ENCODE data around the gene EXOC3L4.

The EXOC3L4 gene

DNA sequence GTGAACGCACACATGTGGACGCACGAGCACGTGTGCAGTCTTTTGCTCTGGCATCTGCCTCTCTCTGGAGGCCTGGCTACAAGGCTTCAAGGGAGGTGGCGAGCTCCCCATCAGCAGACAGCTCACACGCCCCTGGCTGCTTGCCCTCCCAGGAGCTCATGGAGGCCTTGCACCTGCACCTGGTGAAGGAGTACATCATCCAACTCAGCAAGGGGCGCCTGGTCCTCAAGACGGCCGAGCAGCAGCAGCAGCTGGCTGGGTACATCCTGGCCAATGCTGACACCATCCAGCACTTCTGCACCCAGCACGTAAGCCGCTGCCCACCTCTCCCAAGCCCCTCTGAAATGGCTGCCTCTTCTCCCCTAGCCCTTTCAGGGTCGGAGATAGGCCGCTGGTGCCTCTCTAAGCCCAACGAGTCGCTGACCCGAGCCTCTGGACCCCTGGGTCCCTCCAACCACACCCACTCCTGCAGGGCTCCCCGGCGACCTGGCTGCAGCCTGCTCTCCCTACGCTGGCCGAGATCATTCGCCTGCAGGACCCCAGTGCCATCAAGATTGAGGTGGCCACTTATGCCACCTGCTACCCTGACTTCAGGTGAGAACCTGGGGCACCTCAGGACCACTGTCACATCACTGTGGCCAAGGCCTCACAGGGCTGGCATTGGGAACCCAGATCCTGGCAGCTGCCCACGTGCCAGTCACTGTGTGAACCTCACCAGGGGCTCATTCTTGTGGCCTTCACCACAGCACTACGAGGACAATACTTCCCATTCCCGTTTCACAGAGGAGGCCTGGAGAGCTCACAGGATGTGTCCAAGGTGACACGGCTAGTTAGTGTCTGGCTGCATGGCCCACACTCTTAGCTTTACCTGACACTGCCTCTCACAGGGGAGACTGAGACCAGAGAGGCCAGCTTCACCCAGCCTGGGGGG lies 39.0 kb downstream of the EXOC3L4 start:
- TF ChIP-seq, protein P1, sequence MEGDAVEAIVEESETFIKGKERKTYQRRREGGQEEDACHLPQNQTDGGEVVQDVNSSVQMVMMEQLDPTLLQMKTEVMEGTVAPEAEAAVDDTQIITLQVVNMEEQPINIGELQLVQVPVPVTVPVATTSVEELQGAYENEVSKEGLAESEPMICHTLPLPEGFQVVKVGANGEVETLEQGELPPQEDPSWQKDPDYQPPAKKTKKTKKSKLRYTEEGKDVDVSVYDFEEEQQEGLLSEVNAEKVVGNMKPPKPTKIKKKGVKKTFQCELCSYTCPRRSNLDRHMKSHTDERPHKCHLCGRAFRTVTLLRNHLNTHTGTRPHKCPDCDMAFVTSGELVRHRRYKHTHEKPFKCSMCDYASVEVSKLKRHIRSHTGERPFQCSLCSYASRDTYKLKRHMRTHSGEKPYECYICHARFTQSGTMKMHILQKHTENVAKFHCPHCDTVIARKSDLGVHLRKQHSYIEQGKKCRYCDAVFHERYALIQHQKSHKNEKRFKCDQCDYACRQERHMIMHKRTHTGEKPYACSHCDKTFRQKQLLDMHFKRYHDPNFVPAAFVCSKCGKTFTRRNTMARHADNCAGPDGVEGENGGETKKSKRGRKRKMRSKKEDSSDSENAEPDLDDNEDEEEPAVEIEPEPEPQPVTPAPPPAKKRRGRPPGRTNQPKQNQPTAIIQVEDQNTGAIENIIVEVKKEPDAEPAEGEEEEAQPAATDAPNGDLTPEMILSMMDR (IDR thresholded peaks at IDR 0.05; ENCODE audit: low read depth, low read length) = no peak
- in situ Hi-C loops (cut with HindIII; ENCODE audit: low sequenced_read_pairs) = no loop called here
- DNase-seq (ENCODE audit: low read depth, low spot score) = no peak
- H3K4me3 ChIP-seq (ENCODE audit: low read depth, low read length) = no peak overlapping the region

DNA sequence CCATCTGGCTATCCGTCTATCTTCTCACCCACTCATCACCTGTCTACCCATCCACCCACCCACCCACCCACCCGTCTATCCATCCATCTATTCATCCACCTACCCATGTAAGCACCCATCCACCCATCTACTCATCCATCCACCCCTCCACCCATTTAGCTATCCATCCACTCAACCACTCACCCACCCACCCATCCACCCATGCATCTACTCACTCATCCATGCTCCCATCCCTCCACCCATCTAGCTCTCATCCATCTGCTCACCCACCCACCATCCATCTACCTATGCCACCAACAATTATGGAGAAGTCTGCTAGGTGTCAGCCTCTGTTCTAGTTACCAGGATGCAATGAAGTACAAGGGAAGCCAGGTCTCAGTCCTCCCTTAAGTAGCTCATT lies 39.9 kb downstream of the EXOC3L4 start:
- no peak for DNase-seq (ENCODE audit: low read depth, low spot score)
- TF ChIP-seq, protein P1 (IDR thresholded peaks at IDR 0.05; ENCODE audit: low read depth, low read length) = no peak
- no peak overlapping the region for H3K4me3 ChIP-seq (ENCODE audit: low read depth, low read length)
- in situ Hi-C loops (cut with HindIII; ENCODE audit: low sequenced_read_pairs) = no loop called here

DNA sequence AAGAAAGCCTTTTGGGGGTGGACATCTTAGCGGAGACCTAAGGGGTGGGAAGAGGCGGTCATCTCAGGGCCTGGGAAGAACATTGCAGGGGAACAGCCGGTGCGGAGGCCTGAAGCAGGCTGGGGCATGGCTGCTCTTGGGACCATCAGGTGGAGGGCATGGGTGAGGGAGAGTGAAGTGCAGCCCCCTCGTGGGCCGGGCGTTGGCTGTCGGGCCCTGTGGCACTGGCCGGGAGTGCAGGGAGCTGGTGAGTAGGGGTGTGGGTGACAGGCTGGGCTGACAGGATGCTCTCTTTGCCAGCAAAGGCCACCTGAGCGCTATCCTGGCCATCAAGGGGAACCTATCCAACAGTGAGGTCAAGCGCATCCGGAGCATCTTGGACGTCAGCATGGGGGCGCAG lies 40.4 kb downstream of the EXOC3L4 start:
- TF ChIP-seq, protein P1 (IDR thresholded peaks at IDR 0.05; ENCODE audit: low read depth, low read length) = no peak
- no peak overlapping the region for H3K4me3 ChIP-seq (ENCODE audit: low read depth, low read length)
- in situ Hi-C loops (cut with HindIII; ENCODE audit: low sequenced_read_pairs) = no loop called here
- no peak for DNase-seq (ENCODE audit: low read depth, low spot score)

DNA sequence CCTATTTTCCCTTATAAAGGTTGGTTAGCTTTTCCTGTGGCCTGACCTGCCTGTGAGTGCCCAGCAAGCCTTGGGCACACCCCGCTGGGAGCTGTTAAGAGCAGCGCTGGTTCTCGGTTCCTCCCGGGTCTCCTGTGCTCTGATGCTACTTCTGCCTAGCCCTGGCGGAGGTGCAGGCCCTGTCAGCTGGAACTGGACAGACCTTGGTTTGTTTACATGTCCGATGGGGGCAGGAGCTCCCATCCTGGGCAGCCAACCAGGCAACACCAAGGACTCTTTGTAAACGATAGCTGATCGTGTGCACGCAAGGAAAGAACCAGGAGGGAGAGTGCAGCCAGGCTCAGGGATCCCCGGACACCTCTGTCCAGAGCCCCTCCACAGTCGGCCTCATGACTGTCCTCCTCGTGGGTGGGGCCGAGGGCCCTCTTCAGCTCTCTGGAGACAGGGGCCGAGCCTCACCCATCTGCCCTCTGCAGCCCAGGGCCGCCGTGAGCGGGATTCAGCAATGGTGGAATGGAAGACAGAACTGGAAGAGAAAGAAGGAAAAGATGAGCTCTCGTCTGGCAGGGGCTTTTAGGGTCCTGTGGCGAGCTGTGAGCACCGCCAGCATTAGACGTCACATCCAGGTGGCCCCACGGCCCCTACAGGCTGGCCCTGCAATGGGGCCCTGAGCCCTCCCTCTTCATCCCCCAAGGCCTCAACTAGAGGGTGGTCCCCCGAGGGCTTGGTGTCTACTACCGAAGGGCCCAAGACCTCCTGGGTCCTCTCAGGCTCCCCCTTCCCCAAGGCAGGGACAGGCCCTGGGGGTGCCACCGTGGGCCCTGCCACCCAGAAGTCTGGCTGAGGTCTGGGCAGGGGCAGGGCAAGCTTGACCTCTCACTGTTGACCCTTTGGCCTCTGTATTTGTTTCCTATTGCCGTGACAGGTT lies 41.1 kb downstream of the EXOC3L4 start:
- no peak overlapping the region for H3K4me3 ChIP-seq (ENCODE audit: low read depth, low read length)
- TF ChIP-seq, protein P1 (IDR thresholded peaks at IDR 0.05; ENCODE audit: low read depth, low read length) = no peak
- in situ Hi-C loops (cut with HindIII; ENCODE audit: low sequenced_read_pairs) = no loop called here
- DNase-seq (ENCODE audit: low read depth, low spot score) = no peak

DNA sequence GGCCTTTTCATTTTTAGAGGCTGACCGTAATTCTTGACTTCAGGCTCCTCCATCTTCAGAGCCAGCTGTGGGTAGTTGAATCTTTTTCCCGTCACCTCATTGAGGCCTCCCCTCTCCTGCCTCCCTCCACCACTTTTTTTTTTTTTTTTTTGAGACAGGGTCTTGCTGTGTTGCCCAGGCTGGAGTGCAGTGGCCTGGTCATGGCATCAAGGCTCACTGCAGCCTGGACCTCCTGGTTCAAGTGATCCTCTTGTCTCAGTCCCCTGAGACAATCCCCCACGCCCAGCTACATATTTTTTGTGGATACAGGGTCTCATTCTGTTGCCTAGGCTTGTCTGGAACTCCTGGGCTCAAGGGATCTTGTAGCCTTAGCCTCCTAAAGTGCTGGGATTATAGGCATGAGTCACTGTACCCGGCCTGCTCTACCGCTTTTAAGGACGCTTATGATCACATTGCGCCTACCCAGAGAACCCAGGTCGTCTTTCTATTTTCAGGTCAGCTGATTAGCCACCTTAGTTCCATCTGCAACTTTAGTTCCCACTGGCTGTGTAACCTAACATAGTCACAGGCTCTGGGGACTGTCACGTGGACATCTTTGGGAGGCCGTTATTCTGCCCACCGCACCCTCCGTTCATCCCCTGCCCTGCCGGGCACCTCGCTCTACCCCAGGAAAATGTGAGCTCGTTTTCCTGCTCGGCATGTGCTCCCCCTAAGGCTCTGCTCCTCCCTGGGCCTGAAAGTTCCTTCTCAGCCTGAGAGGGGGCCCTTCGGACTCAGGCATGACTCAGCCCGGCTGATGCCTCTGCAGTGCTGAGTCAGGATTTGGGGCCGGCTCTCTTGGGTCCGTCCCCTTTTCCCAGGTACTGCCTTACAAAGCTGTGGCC lies 42.1 kb downstream of the EXOC3L4 start:
- in situ Hi-C loops (cut with HindIII; ENCODE audit: low sequenced_read_pairs) = no loop called here
- H3K4me3 ChIP-seq (ENCODE audit: low read depth, low read length) = no peak overlapping the region
- TF ChIP-seq, protein P1 (IDR thresholded peaks at IDR 0.05; ENCODE audit: low read depth, low read length) = peak; percentile 11
- peak; percentile 46 for DNase-seq (ENCODE audit: low read depth, low spot score)

All from astrocyte of the spinal cord (primary cell).